ENCODE data around the gene PITRM1.

DNA sequence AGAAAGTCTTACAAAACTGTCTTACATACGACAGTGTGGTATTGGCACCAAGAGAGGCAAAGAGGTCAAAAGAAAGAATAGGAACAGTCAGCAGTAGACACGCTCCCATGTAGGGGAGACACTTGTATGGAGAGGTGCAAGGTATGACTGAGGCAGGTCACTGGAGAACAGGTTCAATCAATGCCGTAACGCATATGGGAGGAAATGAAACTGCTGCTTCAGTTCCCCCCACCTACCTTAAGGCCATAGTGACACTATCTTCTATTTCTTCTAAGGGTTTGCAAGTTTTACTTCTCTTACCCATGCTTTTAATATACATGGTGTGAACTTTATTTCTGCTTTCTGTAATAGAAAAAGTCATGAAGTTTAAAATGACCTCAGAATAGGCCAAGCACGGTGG, 5.5 kb upstream of the PITRM1 start:
- TF ChIP-seq POLR2AphosphoS5 (IDR thresholded peaks at IDR 0.05; ENCODE audit: low read depth, low read length): no peak
- no peak for TF ChIP-seq SMC3 (IDR thresholded peaks at IDR 0.05; ENCODE audit: low read depth, low read length)
- TF ChIP-seq, protein P1, sequence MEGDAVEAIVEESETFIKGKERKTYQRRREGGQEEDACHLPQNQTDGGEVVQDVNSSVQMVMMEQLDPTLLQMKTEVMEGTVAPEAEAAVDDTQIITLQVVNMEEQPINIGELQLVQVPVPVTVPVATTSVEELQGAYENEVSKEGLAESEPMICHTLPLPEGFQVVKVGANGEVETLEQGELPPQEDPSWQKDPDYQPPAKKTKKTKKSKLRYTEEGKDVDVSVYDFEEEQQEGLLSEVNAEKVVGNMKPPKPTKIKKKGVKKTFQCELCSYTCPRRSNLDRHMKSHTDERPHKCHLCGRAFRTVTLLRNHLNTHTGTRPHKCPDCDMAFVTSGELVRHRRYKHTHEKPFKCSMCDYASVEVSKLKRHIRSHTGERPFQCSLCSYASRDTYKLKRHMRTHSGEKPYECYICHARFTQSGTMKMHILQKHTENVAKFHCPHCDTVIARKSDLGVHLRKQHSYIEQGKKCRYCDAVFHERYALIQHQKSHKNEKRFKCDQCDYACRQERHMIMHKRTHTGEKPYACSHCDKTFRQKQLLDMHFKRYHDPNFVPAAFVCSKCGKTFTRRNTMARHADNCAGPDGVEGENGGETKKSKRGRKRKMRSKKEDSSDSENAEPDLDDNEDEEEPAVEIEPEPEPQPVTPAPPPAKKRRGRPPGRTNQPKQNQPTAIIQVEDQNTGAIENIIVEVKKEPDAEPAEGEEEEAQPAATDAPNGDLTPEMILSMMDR (IDR thresholded peaks at IDR 0.05): no peak
- no peak for TF ChIP-seq MEF2A (IDR thresholded peaks at IDR 0.05; ENCODE audit: borderline replicate concordance, low read depth)
- TF ChIP-seq JUND (IDR thresholded peaks at IDR 0.05): no peak
- TF ChIP-seq FOXM1 (IDR thresholded peaks at IDR 0.05; ENCODE audit: low read depth): no peak
- TF ChIP-seq SIN3A (IDR thresholded peaks at IDR 0.05; ENCODE audit: borderline replicate concordance, low read depth, low read length): no peak
- TF ChIP-seq, protein P2, sequence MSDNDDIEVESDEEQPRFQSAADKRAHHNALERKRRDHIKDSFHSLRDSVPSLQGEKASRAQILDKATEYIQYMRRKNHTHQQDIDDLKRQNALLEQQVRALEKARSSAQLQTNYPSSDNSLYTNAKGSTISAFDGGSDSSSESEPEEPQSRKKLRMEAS (IDR thresholded peaks at IDR 0.05; ENCODE audit: low read depth): no peak
- TF ChIP-seq, protein P3, sequence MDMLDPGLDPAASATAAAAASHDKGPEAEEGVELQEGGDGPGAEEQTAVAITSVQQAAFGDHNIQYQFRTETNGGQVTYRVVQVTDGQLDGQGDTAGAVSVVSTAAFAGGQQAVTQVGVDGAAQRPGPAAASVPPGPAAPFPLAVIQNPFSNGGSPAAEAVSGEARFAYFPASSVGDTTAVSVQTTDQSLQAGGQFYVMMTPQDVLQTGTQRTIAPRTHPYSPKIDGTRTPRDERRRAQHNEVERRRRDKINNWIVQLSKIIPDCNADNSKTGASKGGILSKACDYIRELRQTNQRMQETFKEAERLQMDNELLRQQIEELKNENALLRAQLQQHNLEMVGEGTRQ (IDR thresholded peaks at IDR 0.05; ENCODE audit: borderline replicate concordance, low read depth, low read length): no peak
